Effector CD8-positive, alpha-beta T cell (primary cell): ENCODE results near the gene FLNC.
A peak's percentile ranks its signal among the peaks of the same experiment; 100 is the strongest.

ENCODE experiments used
- DNase-seq: peaks from one replicate; lab custom pipeline; 2025; lab: John Stamatoyannopoulos, UW

Gene FLNC

GRCh38 chr7:128832880-128833147 is 2.6 kb downstream of the FLNC start:
- DNase-seq = no peak

- no peak for DNase-seq
Measured at GRCh38 chr7:128833148-128833945, 3.1 kb downstream of the FLNC start.

DNA sequence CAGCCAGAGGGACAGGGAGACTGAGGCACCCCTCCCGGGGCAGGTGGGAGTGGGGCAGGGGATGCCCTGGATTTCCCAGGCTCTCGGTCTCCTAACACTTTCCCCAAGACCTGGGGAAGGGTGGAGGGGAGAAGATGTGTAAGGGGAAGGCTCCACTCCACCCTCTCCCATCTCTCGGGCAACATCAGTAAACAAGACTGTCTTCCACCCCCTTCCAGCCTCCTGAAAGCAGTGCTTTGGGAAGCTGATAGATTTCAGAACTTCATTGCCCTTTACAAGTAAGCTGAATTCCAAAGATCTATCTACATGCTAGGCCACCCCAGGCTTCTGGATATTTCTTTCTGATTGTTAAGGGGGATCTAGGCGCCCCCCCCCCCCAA is 3.7 kb downstream of the FLNC start:
- DNase-seq = no peak

DNA sequence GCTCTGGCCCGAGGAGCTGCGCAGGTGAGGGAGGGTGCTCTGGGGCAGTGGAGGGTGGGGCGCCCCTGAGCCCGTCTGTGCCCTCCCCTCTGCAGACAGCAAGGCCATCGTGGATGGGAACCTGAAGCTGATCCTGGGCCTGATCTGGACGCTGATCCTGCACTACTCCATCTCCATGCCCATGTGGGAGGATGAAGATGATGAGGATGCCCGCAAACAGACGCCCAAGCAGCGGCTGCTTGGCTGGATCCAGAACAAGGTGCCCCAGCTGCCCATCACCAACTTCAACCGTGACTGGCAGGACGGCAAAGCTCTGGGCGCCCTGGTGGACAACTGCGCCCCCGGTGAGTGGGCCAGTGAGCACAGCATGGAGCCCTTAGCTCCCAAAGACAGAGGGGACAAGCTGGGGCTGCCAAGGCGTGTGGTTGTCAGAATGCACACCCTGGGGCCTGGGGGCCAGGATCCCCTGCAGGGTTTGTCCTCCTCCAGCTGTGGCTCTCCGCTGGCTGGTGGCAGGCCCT is 5.1 kb downstream of the FLNC start:
- no peak for DNase-seq

DNA sequence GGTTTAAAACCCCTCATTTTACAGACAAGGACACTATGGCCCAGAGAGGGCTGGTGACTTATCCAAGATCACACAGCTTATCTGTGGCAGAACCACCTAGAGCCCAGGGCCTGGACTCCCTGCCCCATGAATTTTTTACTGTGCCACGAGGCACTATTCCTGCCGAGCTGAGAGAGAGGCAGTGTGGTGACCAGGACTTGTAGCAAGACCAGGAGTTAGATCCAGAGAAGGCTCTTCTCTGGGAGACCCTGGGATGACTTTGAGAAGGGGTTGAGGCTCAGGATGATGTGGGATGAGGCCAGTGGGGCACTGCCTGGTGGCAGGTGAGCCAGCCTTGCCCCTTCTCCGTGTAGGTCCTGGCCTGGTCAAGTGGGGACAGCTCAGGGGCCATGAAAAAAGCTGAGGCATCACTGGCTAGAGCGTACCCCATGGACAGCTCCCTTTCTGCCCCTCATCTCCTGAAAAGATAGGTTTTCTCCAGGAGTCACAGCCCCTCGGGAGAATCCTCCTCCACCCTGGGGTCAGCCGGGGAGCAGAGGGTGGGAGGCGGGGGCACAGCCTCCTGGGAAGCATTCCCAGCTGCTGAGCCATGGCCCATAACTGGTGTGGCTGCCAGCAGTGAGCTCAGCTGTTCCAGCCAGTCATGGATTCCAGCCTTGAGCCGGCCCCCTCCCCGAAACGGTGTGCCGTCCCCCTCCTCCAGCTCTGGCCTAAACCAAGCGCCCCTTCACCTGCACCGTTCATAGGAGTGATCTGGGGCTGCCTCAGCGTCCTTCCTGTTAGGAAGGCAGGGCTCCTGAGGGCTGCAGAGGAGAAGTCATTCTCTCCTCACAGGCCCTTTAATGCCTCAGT is 5.8 kb downstream of the FLNC start:
- DNase-seq = no peak

- DNase-seq = no peak
Measured at GRCh38 chr7:128836729-128837348, 6.6 kb downstream of the FLNC start.

DNA sequence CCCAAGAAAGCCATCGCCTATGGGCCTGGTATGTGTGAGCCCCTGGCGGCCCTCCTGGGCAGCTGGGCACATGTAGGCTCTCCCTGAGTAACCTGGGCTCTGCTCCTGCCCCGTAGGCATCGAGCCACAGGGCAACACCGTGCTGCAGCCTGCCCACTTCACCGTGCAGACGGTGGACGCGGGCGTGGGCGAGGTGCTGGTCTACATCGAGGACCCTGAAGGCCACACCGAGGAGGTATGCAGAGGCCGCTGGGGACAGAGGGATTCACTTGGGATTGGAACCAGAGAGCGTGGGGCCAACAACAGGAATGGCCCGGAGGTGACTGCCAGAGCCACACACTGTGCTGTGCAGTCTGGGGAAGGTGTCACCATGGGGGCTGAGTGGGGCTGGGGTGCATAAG is 7.3 kb downstream of the FLNC start:
- DNase-seq = no peak

GRCh38 chr7:128838109-128838779 is 8.0 kb downstream of the FLNC start:
- no peak for DNase-seq

GRCh38 chr7:128838981-128839731 is 8.9 kb downstream of the FLNC start:
- no peak for DNase-seq

GRCh38 chr7:128839751-128840177 is 9.6 kb downstream of the FLNC start:
- DNase-seq = no peak

- DNase-seq = no peak
Measured at GRCh38 chr7:128840326-128841170, 10.3 kb downstream of the FLNC start.

DNA sequence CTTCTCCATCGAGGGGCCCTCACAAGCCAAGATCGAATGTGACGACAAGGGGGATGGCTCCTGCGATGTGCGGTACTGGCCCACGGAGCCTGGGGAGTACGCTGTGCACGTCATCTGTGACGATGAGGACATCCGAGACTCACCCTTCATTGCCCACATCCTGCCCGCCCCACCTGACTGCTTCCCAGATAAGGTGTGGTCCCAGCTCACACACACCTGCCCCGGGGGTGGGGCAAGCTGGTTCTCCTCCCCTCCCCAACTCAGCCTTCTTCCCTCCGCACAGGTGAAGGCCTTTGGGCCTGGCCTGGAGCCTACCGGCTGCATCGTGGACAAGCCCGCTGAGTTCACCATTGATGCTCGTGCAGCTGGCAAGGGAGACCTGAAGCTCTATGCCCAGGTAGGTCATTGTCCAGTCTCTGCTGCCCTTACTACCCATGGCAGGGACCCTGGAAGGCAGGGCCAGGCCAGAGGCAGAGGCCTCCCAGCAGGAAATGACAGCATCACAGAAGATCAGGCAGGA is 11.0 kb downstream of the FLNC start:
- DNase-seq = no peak

DNA sequence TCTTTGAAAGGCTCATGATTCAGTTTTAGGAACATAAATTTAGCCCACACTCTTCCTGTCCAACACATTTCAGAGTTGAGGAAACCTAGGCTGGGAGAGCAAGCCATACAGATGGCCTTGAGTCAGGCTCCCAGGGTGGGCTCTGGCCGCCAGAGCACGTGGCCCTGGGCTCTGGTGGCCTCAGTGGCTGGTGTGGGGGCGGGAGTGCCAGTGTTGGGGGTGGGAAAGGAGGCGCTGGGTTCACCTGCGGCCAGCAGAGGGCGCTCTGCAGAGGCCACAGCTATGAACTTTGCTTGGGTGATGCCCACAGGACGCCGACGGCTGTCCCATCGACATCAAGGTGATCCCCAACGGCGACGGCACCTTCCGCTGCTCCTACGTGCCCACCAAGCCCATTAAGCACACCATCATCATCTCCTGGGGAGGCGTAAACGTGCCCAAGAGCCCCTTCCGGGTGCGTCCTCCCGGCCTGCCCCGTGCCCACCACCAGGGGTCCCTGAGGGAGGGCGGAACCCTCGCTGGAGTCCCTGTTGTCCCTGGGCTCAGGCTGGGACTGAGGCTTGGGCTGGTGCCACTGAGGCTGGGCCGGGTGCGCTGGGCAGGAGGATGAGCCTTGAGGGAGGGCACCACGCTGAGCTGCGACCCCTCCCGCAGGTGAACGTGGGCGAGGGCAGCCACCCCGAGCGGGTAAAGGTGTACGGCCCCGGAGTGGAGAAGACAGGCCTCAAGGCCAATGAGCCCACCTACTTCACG is 11.9 kb downstream of the FLNC start:
- DNase-seq = peak; percentile 32

GRCh38 chr7:128842674-128843641 is 12.8 kb downstream of the FLNC start:
- no peak for DNase-seq

DNA sequence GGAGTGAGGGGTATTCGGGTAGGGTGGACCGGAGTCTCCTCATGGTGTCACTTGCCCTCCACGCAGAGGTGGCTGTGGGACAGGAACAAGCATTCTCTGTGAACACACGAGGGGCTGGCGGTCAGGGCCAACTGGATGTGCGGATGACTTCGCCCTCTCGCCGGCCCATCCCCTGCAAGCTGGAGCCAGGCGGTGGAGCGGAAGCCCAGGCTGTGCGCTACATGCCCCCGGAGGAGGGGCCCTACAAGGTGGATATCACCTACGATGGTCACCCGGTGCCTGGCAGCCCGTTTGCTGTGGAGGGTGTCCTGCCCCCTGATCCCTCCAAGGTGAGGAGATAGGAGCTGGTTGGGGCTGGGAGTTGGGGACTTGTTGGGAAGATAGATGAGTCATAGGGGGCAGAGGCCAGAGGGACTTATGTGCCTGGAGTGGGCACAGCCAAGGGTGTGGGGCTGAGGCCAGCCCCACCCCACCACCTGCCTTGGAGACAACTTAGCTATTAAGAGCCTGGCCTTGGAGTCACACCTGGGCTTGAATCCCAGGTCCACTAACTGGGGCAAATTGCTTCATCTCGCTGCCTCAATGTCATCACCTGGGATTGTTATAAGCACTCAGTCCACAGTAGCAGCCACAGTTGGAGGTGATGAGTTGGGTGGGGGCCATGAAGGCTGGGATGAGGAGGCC is 13.9 kb downstream of the FLNC start:
- no peak for DNase-seq

DNA sequence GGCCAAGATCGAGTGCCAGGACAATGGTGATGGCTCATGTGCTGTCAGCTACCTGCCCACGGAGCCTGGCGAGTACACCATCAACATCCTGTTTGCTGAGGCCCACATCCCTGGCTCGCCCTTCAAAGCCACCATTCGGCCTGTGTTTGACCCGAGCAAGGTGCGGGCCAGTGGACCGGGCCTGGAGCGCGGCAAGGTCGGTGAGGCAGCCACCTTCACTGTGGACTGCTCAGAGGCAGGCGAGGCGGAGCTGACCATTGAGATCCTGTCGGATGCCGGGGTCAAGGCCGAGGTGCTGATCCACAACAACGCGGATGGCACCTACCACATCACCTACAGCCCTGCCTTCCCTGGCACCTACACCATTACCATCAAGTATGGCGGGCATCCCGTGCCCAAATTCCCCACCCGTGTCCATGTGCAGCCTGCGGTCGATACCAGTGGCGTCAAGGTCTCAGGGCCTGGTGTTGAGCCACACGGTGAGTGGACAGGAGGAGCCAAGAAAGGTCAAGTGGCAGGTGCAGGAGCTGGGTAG is 14.6 kb downstream of the FLNC start:
- no peak for DNase-seq

- DNase-seq = no peak
Measured at GRCh38 chr7:128845475-128845874, 15.3 kb downstream of the FLNC start.
